Endometrium (tissue), 2 donors: ENCODE measurements around the gene KLF13.

Experiments used
- FAIRE-seq: peaks from 2 replicates; lab custom pipeline; 2012; peaks lifted over from hg19 to GRCh38; lab: Jason Lieb, UNC
- donor health status: control.
- donor health status: control.

KLF13 gene

GRCh38 chr15:31300208-31300661 lies 26.4 kb upstream of the KLF13 start:
- no peak for FAIRE-seq

GRCh38 chr15:31300981-31301672 lies 25.5 kb upstream of the KLF13 start:
- FAIRE-seq: no peak

GRCh38 chr15:31301673-31301990 lies 25.0 kb upstream of the KLF13 start:
- no peak for FAIRE-seq

- FAIRE-seq: no peak
Measured at GRCh38 chr15:31302029-31302657, 24.5 kb upstream of the KLF13 start.

- no peak for FAIRE-seq
Measured at GRCh38 chr15:31302778-31303725, 23.6 kb upstream of the KLF13 start.

DNA sequence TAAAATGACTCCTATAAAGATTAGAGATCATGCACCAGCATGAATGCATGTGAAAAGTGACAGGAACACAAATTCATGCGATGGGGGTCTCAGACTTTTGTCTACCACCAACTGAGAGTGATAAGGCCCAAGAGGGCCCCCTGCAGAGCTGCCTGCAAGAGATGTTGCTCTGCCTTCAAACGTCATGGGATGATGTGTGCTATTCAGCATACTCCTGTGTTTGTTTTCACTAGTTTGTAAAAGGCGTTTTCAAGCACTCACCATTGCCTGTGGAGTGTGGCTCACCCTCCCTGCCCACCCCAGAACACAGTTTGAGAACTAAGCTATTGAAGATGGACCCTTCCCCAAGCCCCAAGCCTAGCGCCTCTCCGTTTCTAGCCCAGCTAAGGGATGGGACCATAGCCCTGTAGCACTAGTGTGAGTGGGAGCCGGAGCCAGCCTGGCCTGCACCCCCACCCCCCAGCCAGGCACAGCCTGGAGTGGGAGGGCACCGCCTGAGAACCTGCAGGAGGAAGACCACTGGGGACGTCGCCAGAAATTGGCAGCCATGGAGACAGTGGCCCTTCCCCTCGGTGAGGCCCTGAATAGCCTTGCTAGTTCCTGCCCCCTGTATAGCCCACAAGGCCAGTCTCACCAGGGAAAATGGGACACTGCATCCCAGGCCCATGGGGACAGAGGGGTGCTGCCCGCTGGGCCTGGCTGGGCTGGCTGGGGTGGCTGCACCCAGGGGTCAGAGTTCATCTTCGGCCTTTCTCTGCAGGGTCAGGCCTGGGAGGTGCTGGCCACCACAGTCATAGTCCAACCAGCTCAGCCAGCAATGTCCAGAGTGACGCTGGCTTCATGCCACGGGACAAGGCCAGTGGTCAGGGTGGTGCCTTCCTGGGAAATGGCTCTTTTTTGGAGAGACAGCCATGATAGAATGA lies 22.6 kb upstream of the KLF13 start:
- FAIRE-seq: no peak

DNA sequence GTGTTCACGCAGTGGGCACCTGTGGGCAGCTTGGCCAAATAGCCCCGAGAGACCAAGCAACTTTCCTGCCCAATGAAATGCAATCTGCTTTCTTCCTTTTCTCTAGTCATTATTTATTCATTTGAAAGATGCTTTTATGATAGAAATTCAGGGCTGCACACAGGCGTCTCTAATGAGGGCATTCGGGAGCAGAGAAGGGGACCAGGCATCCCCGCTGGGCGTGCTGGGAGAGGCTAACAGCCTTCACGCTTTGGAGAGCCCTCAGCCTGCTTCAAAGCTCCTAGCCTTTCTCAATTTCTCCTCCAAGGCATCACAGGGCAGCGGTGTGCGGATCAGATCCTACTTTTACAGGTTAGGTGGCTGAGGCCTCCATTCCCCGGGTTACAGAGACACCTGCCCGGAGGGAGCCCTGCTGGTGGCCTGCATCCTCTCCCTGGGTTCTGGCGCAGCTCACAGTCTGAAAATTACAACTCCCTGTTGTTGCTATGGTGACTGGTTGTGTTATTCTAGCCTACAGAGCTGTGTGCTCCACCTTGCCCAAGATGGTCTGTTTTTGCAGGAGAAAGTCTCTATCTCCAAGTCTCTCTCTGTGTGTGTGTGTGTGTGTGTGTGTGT lies 21.8 kb upstream of the KLF13 start:
- no peak for FAIRE-seq

- FAIRE-seq: no peak
Measured at GRCh38 chr15:31305375-31305774, 21.3 kb upstream of the KLF13 start.

GRCh38 chr15:31305796-31306425 lies 20.7 kb upstream of the KLF13 start:
- FAIRE-seq: no peak

GRCh38 chr15:31306426-31307269 lies 20.0 kb upstream of the KLF13 start:
- no peak for FAIRE-seq

DNA sequence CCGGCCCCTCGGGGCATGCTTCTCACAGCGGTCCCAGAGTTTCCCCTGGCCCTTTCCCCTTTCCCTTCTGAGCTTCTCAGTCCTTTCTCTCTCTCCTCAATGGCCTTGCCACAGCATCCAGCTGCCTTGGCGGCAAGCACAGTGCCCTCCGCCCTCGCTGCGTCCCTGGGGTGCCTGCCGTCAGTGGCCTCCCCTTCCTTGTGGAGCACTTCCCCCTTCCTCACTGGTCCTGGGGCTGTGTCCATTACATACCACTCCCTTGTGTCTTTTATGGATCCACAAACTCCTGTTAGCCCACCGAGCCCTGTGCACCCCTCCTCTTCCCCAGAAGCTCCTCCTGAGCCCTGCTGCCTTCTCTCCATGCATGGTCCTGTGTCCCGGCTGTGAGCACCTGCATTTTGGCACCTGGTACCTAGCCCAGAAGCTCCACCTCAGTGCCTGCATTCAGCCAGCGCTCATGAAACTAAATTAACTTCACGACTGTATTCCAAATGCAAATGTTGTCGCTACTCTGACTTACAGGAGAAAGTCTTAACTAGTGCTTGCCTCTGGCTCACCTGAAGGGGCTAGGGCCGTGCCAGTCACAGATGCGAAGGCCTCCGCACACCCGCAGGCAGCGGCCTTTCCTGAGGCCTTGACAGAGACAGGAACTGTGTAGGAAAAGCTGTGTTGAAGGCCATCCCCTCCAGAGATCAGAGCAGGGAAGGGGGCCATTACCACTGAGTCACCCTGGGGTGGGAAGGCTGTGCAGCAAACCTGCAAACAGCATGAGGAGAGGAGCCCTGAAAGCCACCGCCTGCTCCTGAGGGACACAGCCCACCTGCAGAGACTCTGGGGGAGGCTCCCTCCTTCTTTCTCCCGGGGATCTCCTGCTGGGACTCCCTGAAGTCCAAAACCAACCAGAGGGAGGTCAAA lies 19.1 kb upstream of the KLF13 start:
- no peak for FAIRE-seq

DNA sequence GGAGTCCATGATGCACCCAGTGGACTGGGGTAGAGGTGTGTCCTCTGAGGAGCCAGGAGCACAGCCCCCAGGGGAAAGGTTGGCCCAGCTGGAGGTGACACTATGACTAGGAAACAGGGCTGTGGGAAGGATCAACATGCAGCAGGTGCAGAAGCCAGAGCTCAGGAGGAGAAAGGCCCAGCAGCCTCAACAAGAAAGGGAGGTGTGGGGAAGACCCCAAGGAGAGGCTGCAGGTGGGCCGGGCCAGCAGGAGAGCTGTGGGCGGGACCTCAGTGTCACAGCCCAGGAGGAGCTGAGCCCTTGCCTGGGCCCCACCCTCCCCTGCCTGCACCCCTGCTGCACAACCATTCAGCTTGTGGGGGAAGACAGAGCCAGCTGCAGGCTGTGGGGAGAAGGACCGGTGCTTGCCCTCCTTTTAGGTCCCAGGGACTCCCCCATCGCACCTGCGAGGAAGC lies 18.4 kb upstream of the KLF13 start:
- no peak for FAIRE-seq

DNA sequence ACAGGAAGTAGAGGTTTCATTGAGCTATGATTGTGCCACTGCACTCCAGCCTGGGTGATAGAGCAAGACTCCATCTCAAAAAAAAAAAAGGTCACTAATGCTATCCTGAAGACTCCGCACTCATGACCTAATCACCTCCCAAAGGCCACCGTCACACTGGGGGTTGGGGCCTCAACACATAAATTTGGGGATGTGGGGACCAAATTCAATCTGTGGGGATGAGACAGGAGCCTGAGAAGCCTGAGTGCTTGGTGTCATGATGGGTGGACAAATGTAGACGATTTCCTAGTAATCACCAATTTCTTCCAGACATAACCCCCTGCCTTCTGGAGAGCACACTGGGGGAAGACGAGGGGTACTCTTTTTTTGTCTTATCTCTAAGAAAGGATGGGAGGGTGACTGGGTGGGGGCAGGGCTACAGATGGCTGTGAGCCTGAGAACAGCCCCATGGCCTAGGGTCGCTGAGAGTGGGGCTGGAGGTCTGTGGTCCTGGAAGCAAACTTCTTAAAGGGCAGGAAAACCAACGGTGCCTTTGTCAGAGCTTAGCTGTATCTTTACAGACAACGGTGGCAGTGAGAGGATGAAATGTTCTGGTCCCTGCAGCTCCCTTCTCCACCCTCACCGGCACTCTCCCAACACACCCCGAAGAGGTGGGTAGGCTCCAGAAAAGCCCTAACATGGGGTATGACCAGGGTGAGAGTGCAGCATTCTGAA lies 16.6 kb upstream of the KLF13 start:
- FAIRE-seq: no peak

DNA sequence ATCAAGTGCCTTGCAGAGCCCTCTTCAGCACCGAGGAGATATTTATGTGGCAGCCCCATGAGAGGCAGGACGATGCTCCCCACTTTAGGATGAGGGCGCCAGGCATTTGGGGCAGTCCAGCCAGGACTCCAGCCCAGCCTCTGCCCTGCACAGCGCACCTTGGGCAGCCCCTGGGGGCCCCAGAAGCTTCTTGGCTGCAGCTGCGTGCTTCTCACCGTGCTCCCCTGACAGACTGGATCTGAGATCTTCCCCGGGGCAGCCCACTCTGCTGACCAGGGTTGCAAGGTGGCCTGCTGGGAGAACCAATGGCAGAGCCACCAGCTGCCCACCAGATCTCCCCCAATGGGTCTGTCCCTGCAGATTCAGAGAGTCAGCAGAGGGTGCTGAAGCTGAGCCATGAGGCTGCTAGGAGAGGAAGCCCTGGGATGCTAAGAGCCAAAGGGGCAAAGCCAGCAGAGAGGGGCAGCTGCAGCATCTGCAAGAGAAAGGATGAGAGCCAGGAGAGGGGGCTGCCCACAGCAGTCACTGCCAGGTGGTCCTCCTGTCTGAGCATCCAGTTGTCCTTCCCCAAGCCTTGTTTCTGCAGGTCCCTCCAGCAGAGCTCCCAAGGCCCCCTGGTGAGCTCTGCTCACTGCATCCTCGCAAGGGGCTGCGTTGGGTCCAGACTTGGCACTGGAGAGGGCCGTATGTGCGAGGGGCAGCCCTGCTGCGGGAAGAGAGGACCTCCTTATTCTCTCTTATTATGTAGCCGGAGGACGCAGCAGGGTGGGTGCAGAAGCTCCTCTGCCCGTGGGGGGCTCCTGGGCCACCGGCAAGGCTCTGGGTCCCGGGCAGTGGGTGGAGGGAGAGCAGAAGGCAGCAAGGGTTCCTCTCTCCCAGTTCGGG lies 14.7 kb upstream of the KLF13 start:
- FAIRE-seq: no peak

DNA sequence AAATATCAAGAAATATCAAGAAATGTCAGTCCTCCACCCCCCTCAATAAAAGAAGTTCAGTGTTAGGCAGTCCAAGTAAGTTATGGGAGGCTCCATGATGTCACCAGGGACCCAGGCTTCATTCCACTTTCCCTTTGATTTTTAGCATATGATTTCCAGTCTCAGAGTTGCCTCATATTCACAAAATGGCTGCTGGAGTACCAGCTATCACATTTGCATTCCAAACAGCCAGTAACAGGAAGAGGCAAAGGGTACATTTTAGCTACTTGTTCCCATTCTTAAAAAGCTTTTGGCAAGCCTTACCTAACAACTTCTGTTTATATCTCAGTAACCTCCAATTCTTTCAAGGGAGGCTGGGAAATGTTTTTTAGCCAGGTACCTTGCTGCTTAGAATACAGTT lies 13.4 kb upstream of the KLF13 start:
- FAIRE-seq: no peak

- FAIRE-seq: no peak
Measured at GRCh38 chr15:31314380-31314779, 12.3 kb upstream of the KLF13 start.

- FAIRE-seq: no peak
Measured at GRCh38 chr15:31316135-31316795, 10.4 kb upstream of the KLF13 start.
